ENCODE data around the gene ITCH. TPM values are rescaled to one million over a fixed set of nuclear protein-coding genes. Genes with fewer than 3 reads are reported as not detected.
A peak's percentile ranks its signal among the peaks of the same experiment; 100 is the strongest.

The ITCH gene
- total and polyA plus RNA-seq, 7 donors: 16.3 to 60.6 (median 50.2) TPM

DNA sequence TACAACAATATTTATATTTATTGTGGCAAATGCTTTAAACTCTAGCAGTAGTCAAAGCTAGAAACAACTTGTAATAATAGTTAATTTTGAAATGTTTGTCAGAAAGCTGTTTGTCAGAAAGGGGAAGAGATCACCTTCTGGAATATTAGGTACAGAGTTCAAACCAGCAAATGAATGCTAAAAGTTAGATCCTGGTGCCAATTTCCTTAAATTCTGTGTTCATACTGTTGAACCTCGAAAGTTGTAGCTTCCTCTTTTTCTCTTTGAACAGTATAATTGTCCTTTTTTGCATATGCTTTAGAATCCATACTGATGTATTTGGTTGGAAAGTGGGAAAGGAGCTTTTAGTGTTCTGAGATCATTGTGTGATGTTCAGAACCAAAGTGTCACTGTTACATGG, 22.4 kb downstream of the ITCH start:
- Histone ChIP-seq H3K4me3 (no peak overlapping the region), H3K27me3 (no peaks in the 10 kb centered on the region), H3K9me3 (no peaks in the 10 kb centered on the region), H3K27ac (no peak overlapping the region), H3K4me1 (peaks cover 0 to 37% (median 28%) of the 10 kb centered on the region in 4 donors), H3K36me3 (no peaks in the 10 kb centered on the region)
- 10 to 37% methylated on average over 1 of the region's 1 CpG for WGBS, 2 donors
- TF ChIP-seq, protein P1, sequence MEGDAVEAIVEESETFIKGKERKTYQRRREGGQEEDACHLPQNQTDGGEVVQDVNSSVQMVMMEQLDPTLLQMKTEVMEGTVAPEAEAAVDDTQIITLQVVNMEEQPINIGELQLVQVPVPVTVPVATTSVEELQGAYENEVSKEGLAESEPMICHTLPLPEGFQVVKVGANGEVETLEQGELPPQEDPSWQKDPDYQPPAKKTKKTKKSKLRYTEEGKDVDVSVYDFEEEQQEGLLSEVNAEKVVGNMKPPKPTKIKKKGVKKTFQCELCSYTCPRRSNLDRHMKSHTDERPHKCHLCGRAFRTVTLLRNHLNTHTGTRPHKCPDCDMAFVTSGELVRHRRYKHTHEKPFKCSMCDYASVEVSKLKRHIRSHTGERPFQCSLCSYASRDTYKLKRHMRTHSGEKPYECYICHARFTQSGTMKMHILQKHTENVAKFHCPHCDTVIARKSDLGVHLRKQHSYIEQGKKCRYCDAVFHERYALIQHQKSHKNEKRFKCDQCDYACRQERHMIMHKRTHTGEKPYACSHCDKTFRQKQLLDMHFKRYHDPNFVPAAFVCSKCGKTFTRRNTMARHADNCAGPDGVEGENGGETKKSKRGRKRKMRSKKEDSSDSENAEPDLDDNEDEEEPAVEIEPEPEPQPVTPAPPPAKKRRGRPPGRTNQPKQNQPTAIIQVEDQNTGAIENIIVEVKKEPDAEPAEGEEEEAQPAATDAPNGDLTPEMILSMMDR (IDR thresholded peaks at IDR 0.05): no peak
- TF ChIP-seq POLR2A (IDR thresholded peaks at IDR 0.05) (no peak), POLR2AphosphoS5 (IDR thresholded peaks at IDR 0.05) (no peak), EP300 (IDR thresholded peaks at IDR 0.05) (no peak)
- no peak for DNase-seq
- intact Hi-C loops (cut with DNase I): no loop called here

- H3K4me1 ChIP-seq: peaks cover 0 to 50% (median 36%) of the 10 kb centered on the region in 4 donors
- TF ChIP-seq POLR2AphosphoS5 (IDR thresholded peaks at IDR 0.05): no peak
- no peak for TF ChIP-seq EP300 (IDR thresholded peaks at IDR 0.05)
- H3K27ac ChIP-seq: no peak overlapping the region
- H3K27me3 ChIP-seq: no peaks in the 10 kb centered on the region
- no peak overlapping the region for H3K4me3 ChIP-seq
- intact Hi-C loops (cut with DNase I): no loop called here
- H3K9me3 ChIP-seq: no peaks in the 10 kb centered on the region
- peaks cover 0 to 4% (median 0%) of the 10 kb centered on the region in 4 donors for H3K36me3 ChIP-seq
- WGBS, 2 donors: 75 to 94% methylated on average over 3 of the region's 3 CpGs
- no peak for DNase-seq
Observed at GRCh38 chr20:34388000-34388399, 24.9 kb downstream of the ITCH start.

- WGBS, 2 donors: 92 to 96% methylated on average over 2 of the region's 2 CpGs
- TF ChIP-seq POLR2A (IDR thresholded peaks at IDR 0.05) (no peak), POLR2AphosphoS5 (IDR thresholded peaks at IDR 0.05) (no peak), EP300 (IDR thresholded peaks at IDR 0.05) (no peak)
- TF ChIP-seq, protein P1 (IDR thresholded peaks at IDR 0.05): no peak
- peaks cover 0 to 9% (median 0%) of the 10 kb centered on the region in 4 donors for H3K36me3 ChIP-seq
- no peak overlapping the region for H3K4me3 ChIP-seq
- peaks cover 0 to 50% (median 36%) of the 10 kb centered on the region in 4 donors for H3K4me1 ChIP-seq
- DNase-seq: no peak
- no peak overlapping the region for H3K27ac ChIP-seq
- H3K9me3 ChIP-seq: no peaks in the 10 kb centered on the region
- H3K27me3 ChIP-seq: no peaks in the 10 kb centered on the region
- intact Hi-C loops (cut with DNase I): no loop called here
Observed at GRCh38 chr20:34388678-34389077, 25.6 kb downstream of the ITCH start.

GRCh38 chr20:34389206-34389953, 26.3 kb downstream of the ITCH start:
- H3K4me3 ChIP-seq: no peak overlapping the region
- no peak overlapping the region for H3K27ac ChIP-seq
- no peaks in the 10 kb centered on the region for H3K27me3 ChIP-seq
- intact Hi-C loops (cut with DNase I): no loop called here
- DNase-seq: no peak
- TF ChIP-seq POLR2A (IDR thresholded peaks at IDR 0.05) (no peak), POLR2AphosphoS5 (IDR thresholded peaks at IDR 0.05) (no peak)
- TF ChIP-seq, protein P1 (IDR thresholded peaks at IDR 0.05): no peak
- 40 to 75% methylated on average over 2 of the region's 2 CpGs for WGBS, 2 donors
- H3K36me3 ChIP-seq: peaks cover 0 to 16% (median 1%) of the 10 kb centered on the region in 4 donors
- no peaks in the 10 kb centered on the region for H3K9me3 ChIP-seq
- H3K4me1 ChIP-seq: peaks cover 0 to 50% (median 36%) of the 10 kb centered on the region in 4 donors

- WGBS, 2 donors: 97 to 99% methylated on average over 3 of the region's 3 CpGs
- no peak for TF ChIP-seq POLR2A (IDR thresholded peaks at IDR 0.05)
- no peak for TF ChIP-seq POLR2AphosphoS5 (IDR thresholded peaks at IDR 0.05)
- TF ChIP-seq, protein P1 (IDR thresholded peaks at IDR 0.05): no peak
- no peak for TF ChIP-seq EP300 (IDR thresholded peaks at IDR 0.05)
- peaks cover 0 to 22% (median 3%) of the 10 kb centered on the region in 4 donors for H3K36me3 ChIP-seq
- no peaks in the 10 kb centered on the region for H3K9me3 ChIP-seq
- intact Hi-C loops (cut with DNase I): no loop called here
- H3K4me1 ChIP-seq: peaks cover 0 to 50% (median 36%) of the 10 kb centered on the region in 4 donors
- H3K27ac ChIP-seq: peak overlapping the region in 1 of 4 donors; percentile 51
- no peak overlapping the region for H3K4me3 ChIP-seq
- no peak for DNase-seq
- no peaks in the 10 kb centered on the region for H3K27me3 ChIP-seq
Observed at GRCh38 chr20:34389954-34390555, 27.0 kb downstream of the ITCH start.

All from sigmoid colon (tissue), 7 donors.